Left lung (tissue), 10 donors: Measurements from ENCODE around the gene GRK1. TPM values are rescaled to one million over a fixed set of nuclear protein-coding genes. Genes with fewer than 3 reads are reported as not detected.

ENCODE experiments used
- ATAC-seq: fragments of 200-7000 bp; cut with Tn5 transposase; one replicate; pipeline ENCODE4 v1.9.1; 2020; ENCODE audit warnings: moderate library complexity
- DNase-seq, 4 donors: peaks; one replicate each; pipeline ENCODE4 v3.0.0-alpha.2; 2013 to 2020
- H3K27ac ChIP-seq, 2 donors: fragments of 200-600 bp; sonication (generic) in 1 of 2; one replicate each; pipeline versions ENCODE4 v1.5.0 to v1.8.0; 2020 to 2021
- H3K27me3 ChIP-seq, 2 donors: fragments of 200-600 bp; sonication (generic) in 1 of 2; one replicate each; pipeline versions ENCODE4 v1.5.0 to v1.8.0; 2020 to 2021
- H3K36me3 ChIP-seq, 2 donors: fragments of 200-600 bp; sonication (generic) in 1 of 2; one replicate each; pipeline versions ENCODE4 v1.5.0 to v1.8.0; 2020 to 2021
- H3K4me1 ChIP-seq, 2 donors: fragments of 200-600 bp; one replicate each; pipeline ENCODE4 v1.8.0; 2021
- H3K4me3 ChIP-seq, 2 donors: fragments of 200-600 bp; sonication (generic) in 1 of 2; one replicate each; pipeline versions ENCODE4 v1.5.0 to v1.8.0; 2020 to 2021; ENCODE audit warnings: mild to moderate bottlenecking in 1 of 2
- H3K9me3 ChIP-seq, 2 donors: fragments of 200-600 bp; sonication (generic) in 1 of 2; one replicate each; pipeline versions ENCODE4 v1.5.0 to v1.8.0; 2020 to 2021
- CTCF ChIP-seq, 2 donors: fragments of 200-600 bp; sonication (generic) in 1 of 2; IDR thresholded peaks; one replicate each; pipeline versions ENCODE4 v1.5.0 to v1.8.0; 2021; ENCODE audit warnings: antibody characterized with exemption in 2 of 2
- intact Hi-C, 2 donors: fragments of 100-400 bp; cut with DNase I; formaldehyde crosslinking; loops; one replicate each; pipeline versions ENCODE4 v1.11.2 to v1.14.2; 2022
- polyA plus RNA-seq, 6 donors: library from polyadenylated mRNA; unstranded; fragments of 120-200 nt; gene quantifications; one replicate each; pipeline ENCODE4 v1.2.1, GENCODE V29; 2013; ENCODE audit not compliant: insufficient read length in 6 of 6
- total RNA-seq, 2 donors: library from RNA; stranded (reverse); fragmentation: NEBNext Ultra II Directional; extraction: Animal tissue kit (Norgen Biotek cat#: 25700); gene quantifications; one replicate each; pipeline ENCODE4 v1.2.1, GENCODE V29; 2021
- donor health status: DM: no; HTN: yes; CAD: no.
- donor health status: DM: no; HTN: no; CAD: no.

The GRK1 gene
- total and polyA plus RNA-seq, 8 donors = 0.21 to 3.1 (median 1.2) TPM; not detected in 1

GRCh38 chr13:113642563-113642962 is 24.5 kb upstream of the GRK1 start:
- no peak for TF ChIP-seq CTCF (IDR thresholded peaks at IDR 0.05)

GRCh38 chr13:113643593-113643992 is 23.4 kb upstream of the GRK1 start:
- DNase-seq = no peak
- no peaks in the 10 kb centered on the region for H3K9me3 ChIP-seq
- H3K4me3 ChIP-seq = no peak overlapping the region
- intact Hi-C loops = no loop called here
- H3K4me1 ChIP-seq = peaks cover 6 to 18% of the 10 kb centered on the region in 2 donors
- H3K27me3 ChIP-seq = no peaks in the 10 kb centered on the region
- H3K36me3 ChIP-seq = peaks cover 0 to 35% of the 10 kb centered on the region in 2 donors
- no peak overlapping the region for H3K27ac ChIP-seq
- ATAC-seq = no peak
- no peak for TF ChIP-seq CTCF (IDR thresholded peaks at IDR 0.05)

More at GRCh38 chr13:113642563-113642962, 24.5 kb upstream of the GRK1 start:
- Histone ChIP-seq H3K4me1 (peaks cover 6 to 16% of the 10 kb centered on the region in 2 donors), H3K27ac (no peak overlapping the region), H3K36me3 (peaks cover 0 to 45% of the 10 kb centered on the region in 2 donors), H3K4me3 (no peak overlapping the region), H3K9me3 (no peaks in the 10 kb centered on the region), H3K27me3 (no peaks in the 10 kb centered on the region)
- ATAC-seq (no peak), DNase-seq (no peak)
- intact Hi-C loops = no loop called here

- no peak overlapping the region for H3K27ac ChIP-seq
- DNase-seq (no peak), ATAC-seq (no peak)
- no peak overlapping the region for H3K4me3 ChIP-seq
- no peaks in the 10 kb centered on the region for H3K27me3 ChIP-seq
- H3K9me3 ChIP-seq = no peaks in the 10 kb centered on the region
- peaks cover 6 to 18% of the 10 kb centered on the region in 2 donors for H3K4me1 ChIP-seq
- intact Hi-C loops = no loop called here
- H3K36me3 ChIP-seq = peaks cover 0 to 23% of the 10 kb centered on the region in 2 donors
- no peak for TF ChIP-seq CTCF (IDR thresholded peaks at IDR 0.05)
Measured at GRCh38 chr13:113644800-113645199, 22.2 kb upstream of the GRK1 start.

- no peak overlapping the region for H3K27ac ChIP-seq
- ATAC-seq (peak; percentile 46), DNase-seq (peak in 1 of 4 donors; percentile 34)
- no peak overlapping the region for H3K4me3 ChIP-seq
- no peaks in the 10 kb centered on the region for H3K27me3 ChIP-seq
- no peaks in the 10 kb centered on the region for H3K9me3 ChIP-seq
- no peak for TF ChIP-seq CTCF (IDR thresholded peaks at IDR 0.05)
- H3K36me3 ChIP-seq = peaks cover 0 to 17% of the 10 kb centered on the region in 2 donors
- intact Hi-C loops = no loop called here
- peaks cover 6 to 18% of the 10 kb centered on the region in 2 donors for H3K4me1 ChIP-seq
Measured at GRCh38 chr13:113645329-113645728, 21.7 kb upstream of the GRK1 start.

GRCh38 chr13:113646376-113646775 is 20.6 kb upstream of the GRK1 start:
- ATAC-seq (no peak), DNase-seq (peak in 1 of 4 donors; percentile 15)
- Histone ChIP-seq H3K4me3 (no peak overlapping the region), H3K27ac (no peak overlapping the region), H3K36me3 (peaks cover 0 to 9% of the 10 kb centered on the region in 2 donors), H3K27me3 (no peaks in the 10 kb centered on the region), H3K4me1 (peaks cover 6 to 18% of the 10 kb centered on the region in 2 donors), H3K9me3 (no peaks in the 10 kb centered on the region)
- TF ChIP-seq CTCF (IDR thresholded peaks at IDR 0.05) = no peak
- intact Hi-C loops = no loop called here
